Stimulated activated CD4-positive, alpha-beta T cell treated with anti-CD3 and anti-CD28 coated beads, Interleukin-1b, Interleukin-23, amount 100 ng/mL, for 1 hour (primary cell): ENCODE results near the gene GOLGA3.
"Not testable (repeated sequence)": the region's sequence is repeated elsewhere in the genome, so short reads cannot be mapped to it uniquely, and the experiment has no call there.

Source experiments
- DNase-seq, 2 donors: peaks; one replicate each; pipeline ENCODE4 v3.0.0-alpha.2; 2020; ENCODE audit warnings: low read depth in 2 of 2

GOLGA3 gene

GRCh38 chr12:132779781-132780353, 48.8 kb downstream of the GOLGA3 start:
- DNase-seq = no peak

GRCh38 chr12:132777614-132778013, 51.1 kb downstream of the GOLGA3 start:
- no peak for DNase-seq

DNA sequence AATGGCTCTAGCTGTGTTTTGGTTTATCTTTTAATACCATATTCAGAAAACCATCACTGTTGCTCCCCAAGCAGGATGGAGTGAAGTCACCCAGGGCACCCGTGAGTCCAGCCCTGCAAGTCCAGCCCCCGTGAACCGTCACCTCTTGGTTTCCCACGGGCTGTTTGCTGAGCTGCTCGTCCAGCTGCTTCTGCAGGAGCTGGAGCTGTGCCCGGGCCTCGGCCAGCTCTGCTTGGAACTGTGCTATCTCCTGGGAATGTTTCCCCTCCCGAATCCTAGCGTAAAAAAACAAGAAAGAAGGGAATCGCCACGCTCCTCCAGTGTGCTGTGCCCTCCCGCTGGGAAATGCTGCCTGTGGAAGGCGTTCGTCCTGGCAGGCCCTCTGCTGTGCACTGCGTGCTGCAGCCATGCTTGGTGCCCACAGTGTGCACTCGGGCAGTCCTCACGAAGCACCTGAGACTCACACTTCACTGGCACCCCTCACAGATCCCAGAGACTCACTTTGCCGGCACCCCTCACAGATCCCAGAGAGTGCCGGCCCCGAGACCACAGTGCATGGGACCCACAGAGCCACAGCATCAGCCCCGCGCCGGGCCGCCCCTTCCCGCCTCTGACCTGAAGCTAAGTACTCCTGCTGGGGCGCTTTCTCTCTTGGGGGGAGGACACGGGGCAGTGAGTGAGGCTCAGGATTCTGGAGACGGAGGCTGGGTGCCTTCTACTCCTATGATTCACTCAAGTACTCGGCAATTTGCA, 51.7 kb downstream of the GOLGA3 start:
- DNase-seq = no peak

- DNase-seq = not testable (repeated sequence)
These were observed 52.4 kb downstream of the GOLGA3 start for GRCh38 chr12:132776230-132776625.

DNA sequence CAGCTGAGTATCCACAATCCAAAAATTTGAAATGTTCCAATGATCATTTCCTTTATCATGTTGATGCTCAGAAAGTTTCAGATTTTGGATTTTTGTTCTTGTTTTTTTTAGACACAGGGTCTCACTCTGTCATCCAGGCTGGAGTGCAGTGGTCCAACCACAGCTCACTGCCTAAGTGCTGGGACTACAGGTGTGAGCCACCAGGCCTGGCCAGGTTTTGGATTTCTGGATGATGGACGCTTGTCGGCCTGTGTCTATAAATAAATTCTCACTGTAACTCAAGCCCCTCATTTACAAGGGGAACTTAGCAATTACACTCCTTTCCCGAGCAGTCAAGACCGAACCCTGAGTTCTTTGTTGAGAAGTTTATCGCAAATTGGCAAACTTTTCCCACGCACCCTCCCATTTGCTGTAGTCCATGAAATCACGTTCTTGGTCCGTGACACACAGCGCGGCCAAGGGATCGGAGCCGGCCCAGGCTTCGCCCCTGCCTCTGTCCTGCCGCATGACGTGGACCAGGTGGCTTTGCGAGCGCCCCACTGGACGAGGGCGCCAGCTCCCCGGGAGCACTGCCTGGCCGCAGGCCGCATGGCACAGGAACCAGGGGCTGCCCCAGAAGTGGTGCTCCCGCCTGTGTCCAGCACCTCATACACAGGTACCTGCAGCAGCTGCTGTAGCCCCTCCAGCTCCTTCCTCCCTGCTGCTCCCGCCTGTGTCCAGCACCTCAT, 53.0 kb downstream of the GOLGA3 start:
- no peak for DNase-seq

DNA sequence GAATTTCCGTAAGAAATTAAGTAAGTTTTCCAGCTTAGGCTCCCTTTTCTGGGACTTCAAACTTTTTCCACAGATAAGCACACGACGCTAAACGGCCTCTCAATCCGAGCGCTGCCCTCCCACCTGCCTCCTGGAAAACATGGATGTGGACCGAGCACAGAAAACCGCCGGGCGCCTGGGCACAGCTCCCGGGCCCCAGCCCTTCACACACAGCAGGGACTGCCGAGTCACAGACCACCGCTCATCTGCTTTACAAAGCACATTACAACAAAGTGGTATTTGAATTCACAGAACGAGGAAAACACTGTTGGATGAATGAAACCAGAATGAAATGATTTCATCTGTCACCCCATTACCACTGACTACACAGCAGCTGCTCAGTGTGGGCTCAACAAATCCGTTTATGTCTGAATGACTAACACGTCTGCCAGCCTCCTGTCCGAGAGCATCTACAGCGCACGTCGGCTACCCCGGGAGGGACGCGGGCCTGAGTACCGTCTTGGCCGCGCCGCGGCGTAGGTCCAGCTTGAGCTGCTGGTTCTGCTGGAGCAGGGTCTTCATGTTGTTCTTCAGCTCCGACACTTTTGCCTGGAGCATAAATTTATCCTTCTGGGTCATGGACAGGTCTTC, 53.9 kb downstream of the GOLGA3 start:
- no peak for DNase-seq

DNA sequence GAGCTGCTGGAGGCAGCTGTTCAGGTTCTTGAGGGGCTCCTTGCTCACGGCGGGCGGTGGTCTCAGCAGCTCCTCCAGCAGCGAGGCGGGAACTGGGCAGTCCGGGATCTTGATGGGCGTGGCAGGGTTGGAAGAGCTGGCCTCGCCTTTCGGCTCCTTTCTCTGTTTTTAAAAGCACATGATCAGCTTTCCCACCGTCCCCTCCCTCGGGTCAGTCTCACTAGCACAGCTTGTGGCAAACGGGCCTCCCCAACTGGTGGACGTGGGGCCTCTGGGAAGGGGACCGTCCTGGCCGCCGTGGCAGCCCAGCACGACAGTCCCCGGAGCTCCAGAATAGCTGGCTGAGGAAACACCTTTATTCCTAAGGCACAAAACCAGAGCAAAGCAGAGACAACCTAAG, 54.5 kb downstream of the GOLGA3 start:
- no peak for DNase-seq

DNA sequence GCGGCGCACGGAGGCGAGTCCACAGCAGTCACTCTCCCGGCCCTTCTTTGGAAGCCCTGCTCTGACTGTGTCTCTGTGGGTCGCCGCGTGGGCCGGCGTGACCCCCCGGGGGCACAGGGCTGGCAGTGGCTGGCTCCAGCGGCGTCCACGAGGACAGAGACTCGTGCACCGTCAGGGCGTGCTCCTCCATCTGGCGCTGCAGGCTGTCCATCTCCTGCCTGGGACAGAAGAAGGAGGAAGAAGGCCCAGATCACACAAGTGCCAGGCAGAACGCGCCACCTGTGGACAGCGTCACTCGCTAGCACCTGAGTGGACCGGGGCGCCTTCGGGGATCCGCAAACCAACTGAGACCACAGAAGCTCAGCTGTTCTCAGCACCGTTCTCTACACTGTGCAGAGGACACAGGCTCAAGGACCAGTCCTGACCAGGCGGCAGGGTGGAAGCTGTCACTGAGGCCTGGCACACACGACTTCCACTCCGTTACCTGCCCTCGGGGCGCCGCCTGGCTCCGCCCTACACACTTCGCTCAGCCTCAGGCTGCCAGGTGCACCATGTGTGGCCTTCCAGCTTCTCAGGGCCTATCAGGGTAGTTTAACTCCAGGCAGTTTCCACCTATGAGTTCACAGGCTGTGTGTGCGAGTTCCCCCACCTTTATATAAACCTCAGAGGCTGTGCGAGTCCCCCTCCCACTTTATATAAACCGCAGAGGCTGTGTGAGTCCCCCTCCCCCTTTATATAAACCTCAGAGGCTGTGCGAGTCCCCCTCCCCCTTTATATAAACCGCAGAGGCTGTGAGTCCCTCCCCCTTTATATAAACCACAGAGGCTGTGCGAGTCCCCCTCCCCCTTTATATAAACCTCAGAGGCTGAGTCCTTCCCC, 55.4 kb downstream of the GOLGA3 start:
- DNase-seq = no peak

GRCh38 chr12:132772606-132773005, 56.1 kb downstream of the GOLGA3 start:
- DNase-seq = no peak

DNA sequence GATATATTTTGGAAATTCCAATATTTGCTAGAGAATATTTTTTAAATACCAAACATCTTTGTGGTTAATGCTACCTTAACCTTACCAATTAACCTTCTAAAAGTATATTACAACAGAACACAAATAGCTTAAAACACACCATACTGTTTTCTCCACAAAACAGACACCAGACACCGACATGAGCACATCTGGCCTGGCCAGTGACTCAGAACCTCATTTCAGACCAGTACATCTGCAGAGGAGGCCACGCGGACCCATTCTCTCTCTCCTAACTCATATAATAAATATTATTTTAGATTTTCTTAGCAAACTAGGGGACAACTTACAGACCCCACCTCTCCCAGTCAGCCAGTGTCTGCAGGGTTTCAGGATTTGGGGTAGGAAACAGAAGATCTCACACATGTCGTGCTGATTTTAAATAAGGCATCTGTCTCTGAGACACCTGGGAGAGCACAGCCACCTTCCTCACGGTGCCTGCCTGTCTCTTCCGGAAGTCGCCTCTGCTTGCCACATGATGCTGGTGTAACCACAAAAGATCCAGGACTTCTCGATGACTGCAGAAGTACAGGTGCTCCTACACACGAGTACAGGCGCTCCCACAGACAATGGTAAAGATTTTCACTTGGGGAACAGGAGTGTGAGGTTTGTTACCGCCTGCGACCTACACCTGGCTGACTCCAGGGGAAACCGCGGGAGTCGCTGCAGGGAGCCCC, 57.4 kb downstream of the GOLGA3 start:
- no peak for DNase-seq

GRCh38 chr12:132766380-132767085, 62.1 kb downstream of the GOLGA3 start:
- DNase-seq = no peak

DNA sequence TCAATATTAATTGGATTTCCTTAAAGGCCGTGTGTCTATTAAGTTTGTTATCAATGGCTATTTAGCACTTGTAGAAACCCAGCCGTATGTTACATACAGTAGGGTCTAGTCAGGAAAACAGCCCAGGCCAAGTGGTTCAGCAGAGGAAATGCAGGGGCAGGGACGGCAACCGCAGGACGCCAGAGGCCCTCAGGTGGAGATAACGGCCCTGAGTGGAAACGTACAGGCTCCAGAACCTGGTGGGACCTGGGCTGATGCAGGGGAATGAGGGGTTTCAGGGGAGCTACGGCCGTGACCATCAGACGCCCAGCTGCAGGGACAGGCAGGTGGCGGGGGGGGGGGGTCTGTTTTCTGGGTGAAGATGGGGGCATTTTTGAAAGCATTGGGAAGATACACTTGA, 63.3 kb downstream of the GOLGA3 start:
- no peak for DNase-seq

DNA sequence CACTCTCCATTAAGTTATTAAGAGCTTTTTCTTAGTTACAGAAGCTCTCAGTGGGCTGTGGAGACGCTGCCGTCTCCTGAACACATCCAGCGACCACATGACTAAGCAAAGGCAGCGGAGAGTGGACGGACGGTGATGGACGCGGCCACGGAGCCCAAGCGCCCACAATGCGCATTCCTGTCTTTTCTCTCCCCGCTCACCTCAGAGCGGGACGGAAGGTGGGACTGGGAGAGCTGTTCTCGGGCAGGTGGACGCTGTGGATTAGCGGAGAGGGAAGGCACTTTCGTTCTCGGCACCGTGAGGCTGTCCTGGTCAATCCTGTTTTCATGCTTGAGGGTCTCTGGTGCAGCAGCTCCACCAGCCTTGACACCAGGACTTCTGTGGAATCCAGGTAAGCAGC, 64.4 kb downstream of the GOLGA3 start:
- DNase-seq = no peak

GRCh38 chr12:132761921-132762583, 66.6 kb downstream of the GOLGA3 start:
- peak; percentile 71 to 72 for DNase-seq

DNA sequence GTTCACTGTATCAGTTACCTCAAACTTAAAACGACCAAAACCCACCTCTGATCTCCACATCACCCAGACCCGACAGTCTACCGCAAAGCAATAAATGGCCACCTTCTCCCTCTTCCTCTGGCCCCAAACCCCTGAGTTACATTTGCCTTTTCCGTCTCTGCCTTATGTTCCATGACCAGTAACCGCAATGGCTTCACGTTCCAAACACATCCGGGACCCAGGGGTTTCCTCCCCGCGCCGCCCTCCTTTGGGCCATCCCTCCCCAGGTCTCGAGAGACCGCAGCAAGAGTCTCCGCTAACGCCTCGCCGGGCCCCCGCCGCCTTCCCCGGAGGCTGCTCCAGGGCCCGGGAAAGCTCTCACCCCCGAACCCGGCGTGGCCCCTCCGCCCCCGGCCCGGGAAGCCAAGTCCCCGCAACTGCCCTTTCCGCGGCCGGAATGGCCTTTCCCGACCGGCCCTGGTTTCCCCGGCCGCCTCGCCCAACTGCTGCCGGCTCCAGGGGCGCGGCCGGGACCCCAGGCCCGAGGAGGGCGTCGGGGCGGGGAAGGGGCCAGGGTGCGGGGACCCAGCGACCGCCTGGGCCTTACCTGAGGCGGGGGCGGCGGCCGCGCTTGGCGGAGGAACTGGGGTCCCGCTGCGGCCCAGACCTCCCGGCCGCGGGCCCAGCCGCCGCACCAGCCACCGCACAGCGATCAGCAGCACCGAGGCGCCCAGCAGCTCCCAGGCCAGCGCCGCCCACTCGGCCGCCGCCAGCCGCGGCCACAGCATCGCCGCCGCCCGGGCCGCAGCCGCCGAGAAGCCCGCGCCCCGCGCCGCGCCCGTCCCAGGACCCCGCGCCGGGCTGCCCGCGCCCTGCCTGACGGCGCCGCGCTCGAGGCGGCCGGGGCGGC, 67.4 kb downstream of the GOLGA3 start, which contains the start of gene ANKLE2:
Gene ANKLE2 (minus strand): TSS at position 801 of the 889 bp plus-strand sequence. CDS start 34 bp downstream, at position 767.
- DNase-seq = peak; percentile 27 to 61

DNA sequence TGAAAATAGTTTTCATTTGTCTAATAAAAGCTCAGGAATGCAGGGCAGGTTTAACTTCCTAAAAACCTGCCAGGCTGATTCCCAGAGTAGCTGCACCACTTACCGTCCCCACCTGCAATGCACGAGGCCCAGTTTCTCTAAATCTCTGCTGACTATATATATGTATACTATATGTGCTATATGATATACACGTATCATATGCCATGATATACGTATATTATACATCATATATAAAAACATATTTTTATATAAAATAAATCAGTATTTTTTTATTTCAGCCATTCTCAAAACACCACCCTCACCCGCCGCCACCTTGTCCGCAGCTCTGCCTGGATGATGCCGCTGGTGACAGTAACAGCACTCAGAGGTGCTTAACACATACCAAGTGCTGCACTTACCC, 69.3 kb downstream of the GOLGA3 start:
- DNase-seq = no peak

GRCh38 chr12:132758825-132759224, 69.8 kb downstream of the GOLGA3 start:
- not testable (repeated sequence) for DNase-seq

- no peak for DNase-seq
These were observed 74.3 kb downstream of the GOLGA3 start for GRCh38 chr12:132754160-132754932.
